ENCODE data around the gene ITGA5. TPM values are rescaled to one million over a fixed set of nuclear protein-coding genes. Genes with fewer than 3 reads are reported as not detected.

ITGA5 gene
- total RNA-seq, 2 donors from 2014 or later: 80.5 to 144 TPM

DNA sequence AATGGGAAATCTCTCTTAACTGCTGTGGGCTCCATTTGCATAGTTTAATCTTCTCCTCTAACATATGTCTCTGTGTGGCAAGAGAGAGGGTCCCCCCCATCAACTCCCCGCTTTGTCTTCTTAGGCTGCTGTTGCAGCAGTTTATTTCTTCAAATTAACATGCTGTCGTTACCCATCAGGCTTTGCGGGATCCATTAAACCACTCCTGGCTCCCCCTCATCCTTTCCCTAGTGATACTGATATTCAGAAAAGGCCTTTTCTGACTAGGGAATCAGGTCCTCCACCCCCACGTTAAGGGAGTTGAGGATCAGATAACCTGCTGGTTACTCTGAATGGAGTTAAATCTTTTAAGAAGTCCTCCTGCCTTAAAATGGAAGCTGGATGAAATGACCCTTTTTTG is 70.0 kb downstream of the ITGA5 start:
- Histone ChIP-seq H3K4me3 (no peak overlapping the region), H3K27me3 (no peaks in the 10 kb centered on the region), H3K4me1 (peaks cover 0 to 18% of the 10 kb centered on the region in 2 donors), H3K27ac (no peak overlapping the region), H3K9me3 (no peaks in the 10 kb centered on the region), H3K36me3 (peaks cover 71% of the 10 kb centered on the region)
- DNase-seq (ENCODE audit: low spot score): no peak
- TF ChIP-seq, protein P1, sequence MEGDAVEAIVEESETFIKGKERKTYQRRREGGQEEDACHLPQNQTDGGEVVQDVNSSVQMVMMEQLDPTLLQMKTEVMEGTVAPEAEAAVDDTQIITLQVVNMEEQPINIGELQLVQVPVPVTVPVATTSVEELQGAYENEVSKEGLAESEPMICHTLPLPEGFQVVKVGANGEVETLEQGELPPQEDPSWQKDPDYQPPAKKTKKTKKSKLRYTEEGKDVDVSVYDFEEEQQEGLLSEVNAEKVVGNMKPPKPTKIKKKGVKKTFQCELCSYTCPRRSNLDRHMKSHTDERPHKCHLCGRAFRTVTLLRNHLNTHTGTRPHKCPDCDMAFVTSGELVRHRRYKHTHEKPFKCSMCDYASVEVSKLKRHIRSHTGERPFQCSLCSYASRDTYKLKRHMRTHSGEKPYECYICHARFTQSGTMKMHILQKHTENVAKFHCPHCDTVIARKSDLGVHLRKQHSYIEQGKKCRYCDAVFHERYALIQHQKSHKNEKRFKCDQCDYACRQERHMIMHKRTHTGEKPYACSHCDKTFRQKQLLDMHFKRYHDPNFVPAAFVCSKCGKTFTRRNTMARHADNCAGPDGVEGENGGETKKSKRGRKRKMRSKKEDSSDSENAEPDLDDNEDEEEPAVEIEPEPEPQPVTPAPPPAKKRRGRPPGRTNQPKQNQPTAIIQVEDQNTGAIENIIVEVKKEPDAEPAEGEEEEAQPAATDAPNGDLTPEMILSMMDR (IDR thresholded peaks at IDR 0.05): no peak

Other genes starting within 250 kb of the ITGA5 start
- gene SMUG1, start 230.3 kb downstream of the ITGA5 start, total RNA-seq: 10 to 100 TPM; 14.5 to 29.4 TPM
- gene CBX5, start 139.1 kb downstream of the ITGA5 start, total RNA-seq: 10 to 100 TPM; 33.0 to 33.9 TPM
- 100 to 1,000 TPM; 237 to 404 TPM for gene HNRNPA1, start 138.5 kb downstream of the ITGA5 start, total RNA-seq
- 1 to 10 TPM; 1.1 to 2.9 TPM for gene NFE2, start 118.3 kb downstream of the ITGA5 start, total RNA-seq
- gene COPZ1, start 94.1 kb downstream of the ITGA5 start, total RNA-seq: 100 to 1,000 TPM in 1 of 2 donors, 10 to 100 TPM in 1; 79.2 to 154 TPM
- under 1 TPM in 1 of 2 donors, not detected in 1; 0.43 TPM for gene GPR84, start 54.8 kb downstream of the ITGA5 start, total RNA-seq
- gene ZNF385A, start 34.5 kb downstream of the ITGA5 start, total RNA-seq: 10 to 100 TPM in 1 of 2 donors, 1 to 10 TPM in 1; 6.7 to 12.7 TPM
- not detected for gene GTSF1, start 54.3 kb upstream of the ITGA5 start, total RNA-seq
- gene NCKAP1L, start 78.5 kb upstream of the ITGA5 start, total RNA-seq: 1 to 10 TPM; 2.9 to 8.3 TPM
- gene PDE1B, start 130.3 kb upstream of the ITGA5 start, total RNA-seq: 1 to 10 TPM; 1.7 to 4.8 TPM
- 100 to 1,000 TPM; 104 to 111 TPM for gene PPP1R1A, start 169.4 kb upstream of the ITGA5 start, total RNA-seq
- gene LACRT, start 215.6 kb upstream of the ITGA5 start, total RNA-seq: not detected
- gene DCD, start 229.1 kb upstream of the ITGA5 start, total RNA-seq: not detected

Measured in right atrium auricular region (tissue), 2 donors.